HepG2 (cell line): ENCODE results near the gene PDLIM7. TPM values are rescaled to one million over a fixed set of nuclear protein-coding genes. Genes with fewer than 3 reads are reported as not detected.
A peak's percentile ranks its signal among the peaks of the same experiment; 100 is the strongest.

Experiments
- CHD2 ChIP-seq: IDR thresholded peaks from 2 replicates; pipeline ENCODE4 v1.6.1; 2011; ENCODE audit warnings: low read depth, low read length, improper control_type of control experiment
- CHD4 ChIP-seq: fragments of 200-600 bp; sonication (generic); IDR thresholded peaks from 2 replicates; pipeline ENCODE4 v1.7.0; 2017; ENCODE audit warnings: mild to moderate bottlenecking, low read length, borderline replicate concordance
- HIVEP1 ChIP-seq: sonication (generic); formaldehyde crosslinking; IDR thresholded peaks from 2 replicates; pipeline ENCODE4 v1.4.0; 2020; ENCODE audit warnings: mild to moderate bottlenecking, missing genetic modification reagents
- IRF9 ChIP-seq: sonication (generic); formaldehyde crosslinking; IDR thresholded peaks from 2 replicates; pipeline ENCODE4 v1.8.0; 2022; ENCODE audit warnings: missing genetic modification reagents, mild to moderate bottlenecking, borderline replicate concordance
- IRX3 ChIP-seq: sonication (generic); formaldehyde crosslinking; IDR thresholded peaks from 2 replicates; pipeline ENCODE4 v1.8.1; 2023; ENCODE audit warnings: mild to moderate bottlenecking, low read depth, missing genetic modification reagents, borderline replicate concordance
- MED1 ChIP-seq: sonication (generic); formaldehyde crosslinking; IDR thresholded peaks from 2 replicates; pipeline ENCODE4 v1.4.0; 2020; ENCODE audit warnings: missing genetic modification reagents
- MYC ChIP-seq: sonication (generic); formaldehyde crosslinking; IDR thresholded peaks from 2 replicates; pipeline ENCODE4 v1.9.0; 2021; ENCODE audit warnings: missing genetic modification reagents, borderline replicate concordance
- NFYB ChIP-seq: sonication (generic); formaldehyde crosslinking; IDR thresholded peaks from 2 replicates; pipeline ENCODE4 v1.4.0; 2020; ENCODE audit warnings: missing genetic modification reagents
- PHF8 ChIP-seq: sonication (generic); formaldehyde crosslinking; IDR thresholded peaks from 2 replicates; pipeline ENCODE4 v1.5.0; 2020; ENCODE audit warnings: missing genetic modification reagents
- RNF2 ChIP-seq: fragments of 450-650 bp; conservative IDR thresholded peaks from 2 replicates; pipeline ENCODE4 v1.6.1; 2016; ENCODE audit warnings: low read depth
- RXRA ChIP-seq: sonication (generic); formaldehyde crosslinking; IDR thresholded peaks from 2 replicates; pipeline ENCODE4 v1.5.1; 2020; ENCODE audit warnings: missing genetic modification reagents
- SAP130 ChIP-seq: IDR thresholded peaks from 2 replicates; pipeline ENCODE4 v1.6.1; 2016; ENCODE audit warnings: low read depth
- TSC22D2 ChIP-seq: sonication (generic); formaldehyde crosslinking; IDR thresholded peaks from 2 replicates; pipeline ENCODE4 v1.5.1; 2020; ENCODE audit warnings: missing genetic modification reagents, mild to moderate bottlenecking, borderline replicate concordance
- ZBTB1 ChIP-seq: sonication (generic); formaldehyde crosslinking; IDR thresholded peaks from 2 replicates; pipeline ENCODE4 v1.4.0; 2020; ENCODE audit warnings: missing genetic modification reagents, borderline replicate concordance
- ZBTB4 ChIP-seq: sonication (generic); formaldehyde crosslinking; IDR thresholded peaks from 2 replicates; pipeline ENCODE4 v1.4.0; 2020; ENCODE audit warnings: missing genetic modification reagents, mild to moderate bottlenecking, borderline replicate concordance
- ZBTB8A ChIP-seq: sonication (generic); formaldehyde crosslinking; IDR thresholded peaks from 2 replicates; pipeline ENCODE4 v1.4.0; 2020; ENCODE audit warnings: mild to moderate bottlenecking, low read depth, missing genetic modification reagents, borderline replicate concordance
- ZHX1 ChIP-seq: sonication (generic); formaldehyde crosslinking; IDR thresholded peaks from 2 replicates; pipeline ENCODE4 v1.8.1; 2022; ENCODE audit warnings: low read depth, mild to moderate bottlenecking, missing genetic modification reagents
- ZMAT3 ChIP-seq: sonication (generic); formaldehyde crosslinking; conservative IDR thresholded peaks from 2 replicates; pipeline ENCODE4 v1.7.0; 2021; ENCODE audit warnings: missing genetic modification reagents
- ZNF121 ChIP-seq: sonication (generic); formaldehyde crosslinking; IDR thresholded peaks from 2 replicates; pipeline ENCODE4 v1.5.0; 2020; ENCODE audit warnings: mild to moderate bottlenecking, missing genetic modification reagents
- ZNF17 ChIP-seq: sonication (generic); formaldehyde crosslinking; IDR thresholded peaks from 2 replicates; pipeline ENCODE4 v1.5.0; 2020; ENCODE audit warnings: mild to moderate bottlenecking, missing genetic modification reagents
- ZNF431 ChIP-seq: sonication (generic); formaldehyde crosslinking; IDR thresholded peaks from 2 replicates; pipeline ENCODE4 v1.9.0; 2022; ENCODE audit warnings: missing genetic modification reagents, low read depth, mild to moderate bottlenecking, borderline replicate concordance
- ZNF614 ChIP-seq: IDR thresholded peaks from 2 replicates; pipeline ENCODE4 v1.6.1; 2018; ENCODE audit warnings: missing biosample characterization, missing genetic modification reagents, inconsistent platforms, borderline replicate concordance
- polyA plus RNA-seq, 8 experiments: library from polyadenylated mRNA; depleted of rRNA in 3 of 8; stranded (reverse) in 7 of 8; unstranded in 1 of 8; fragments of >200 nt; fragmentation: Illumina TruSeq in 4 of 8; extraction: Trizol in 4 of 8; gene quantifications; 2 replicates each; pipeline versions ENCODE4 v1.2.1 to v1.2.3, GENCODE V29; 2011 to 2016; ENCODE audit warnings: low read depth in 4 of 8, missing spikeins in 1 of 8, mixed read lengths in 1 of 8; ENCODE audit not compliant: insufficient read depth in 1 of 8
- total RNA-seq, 5 experiments: library from RNA; depleted of rRNA; stranded (reverse); fragments of >200 nt; fragmentation: Illumina TruSeq; extraction: Trizol; gene quantifications; 2 replicates each; pipeline ENCODE4 v1.2.3, GENCODE V29; 2016; ENCODE audit warnings: low read depth in 1 of 5

Gene PDLIM7
- total and polyA plus RNA-seq, 2 of the 13 experiments (the other 11 are each of a cell fraction or from before 2014, with no cell fraction given), result 21.1 to 31.3 TPM

- TF ChIP-seq MYC, result peak; percentile 92
- TF ChIP-seq ZNF121 (CRISPR knock-in tag), result no peak
- peak; percentile 93; the same call in 1 of the 2 replicates for TF ChIP-seq ZNF614
- TF ChIP-seq ZNF431 (CRISPR knock-in tag), result 0 out of 2 replicates have a peak, but pooled peaks have one; percentile 56
- peak; percentile 94 for TF ChIP-seq PHF8 (CRISPR knock-in tag)
- no peak for TF ChIP-seq ZBTB4 (CRISPR knock-in tag)
- TF ChIP-seq ZBTB8A (CRISPR knock-in tag), result no peak
- no peak; the same call in 1 of the 2 replicates for TF ChIP-seq IRX3
- peak; percentile 90 for TF ChIP-seq NFYB
- TF ChIP-seq RNF2, result peak; percentile 59; the same call in 1 of the 2 replicates
- no peak for TF ChIP-seq ZMAT3 (CRISPR knock-in tag)
- no peak for TF ChIP-seq CHD4
- peak; percentile 99 for TF ChIP-seq SAP130 (CRISPR knock-in tag)
- no peak for TF ChIP-seq ZNF17
- no peak for TF ChIP-seq ZBTB1 (CRISPR knock-in tag)
- TF ChIP-seq TSC22D2, result peak; percentile 75; the same call in 1 of the 2 replicates
- TF ChIP-seq CHD2, result peak; percentile 41; the same call in 1 of the 2 replicates
- peak; percentile 83 for TF ChIP-seq RXRA (CRISPR knock-in tag)
- peak; percentile 82 for TF ChIP-seq MED1
- TF ChIP-seq ZHX1, result peak; percentile 90
- TF ChIP-seq HIVEP1 (CRISPR knock-in tag), result peak; percentile 55
- TF ChIP-seq IRF9 (CRISPR knock-in tag), result no peak; the same call in 1 of the 2 replicates
These were observed 19.5 kb upstream of the PDLIM7 start, which contains the start of gene DDX41 (continued) for GRCh38 chr5:177516601-177517568.
